ENCODE data around the gene EHMT1.

Gene EHMT1

DNA sequence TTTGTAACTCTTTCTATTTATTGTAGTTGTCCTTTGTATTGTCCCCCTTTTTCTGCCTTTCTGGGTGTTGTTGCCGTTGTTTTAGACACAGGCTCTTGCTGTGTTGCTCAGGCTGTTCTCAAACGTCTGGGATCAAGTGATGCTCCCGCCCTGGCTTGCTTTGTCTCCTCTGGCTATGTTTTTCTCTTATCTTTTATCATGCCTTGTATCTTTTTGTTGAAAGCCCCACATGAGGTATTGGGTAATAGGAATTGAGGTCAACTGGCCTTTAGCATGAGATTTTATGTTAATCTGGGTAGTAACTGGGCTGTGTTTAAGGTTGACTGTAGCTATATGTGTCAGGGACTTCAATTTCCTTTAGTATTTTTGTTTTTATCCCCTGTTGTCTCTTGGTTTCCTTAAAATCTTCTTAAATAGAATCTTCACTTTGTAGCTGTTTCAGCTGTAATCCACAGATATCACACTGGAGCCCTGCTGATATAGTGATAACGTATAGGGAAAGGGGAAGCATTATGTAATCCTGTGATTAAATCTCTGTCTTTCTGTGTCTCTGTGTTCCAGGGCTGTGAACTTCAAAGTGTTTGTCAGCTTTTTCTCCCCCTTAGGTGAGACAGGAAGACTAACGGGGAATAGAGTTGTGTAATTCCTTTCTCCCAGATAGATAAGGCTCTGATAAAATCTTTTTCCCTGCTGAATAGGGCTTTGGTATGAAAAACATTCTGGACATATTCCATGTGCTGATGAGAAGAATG, 232.9 kb downstream of the EHMT1 start:
- no peaks in the 10 kb centered on the region for H3K27me3 ChIP-seq (ENCODE audit: insufficient read depth, low read depth, severe bottlenecking)
- no peak overlapping the region for H3K27ac ChIP-seq
- peaks cover 5% of the 10 kb centered on the region for H3K9me3 ChIP-seq (ENCODE audit: severe bottlenecking)
- no peaks in the 10 kb centered on the region for H3K36me3 ChIP-seq
- no peak overlapping the region for H3K4me3 ChIP-seq (ENCODE audit: low read depth, low read length)
- TF ChIP-seq, protein P1, sequence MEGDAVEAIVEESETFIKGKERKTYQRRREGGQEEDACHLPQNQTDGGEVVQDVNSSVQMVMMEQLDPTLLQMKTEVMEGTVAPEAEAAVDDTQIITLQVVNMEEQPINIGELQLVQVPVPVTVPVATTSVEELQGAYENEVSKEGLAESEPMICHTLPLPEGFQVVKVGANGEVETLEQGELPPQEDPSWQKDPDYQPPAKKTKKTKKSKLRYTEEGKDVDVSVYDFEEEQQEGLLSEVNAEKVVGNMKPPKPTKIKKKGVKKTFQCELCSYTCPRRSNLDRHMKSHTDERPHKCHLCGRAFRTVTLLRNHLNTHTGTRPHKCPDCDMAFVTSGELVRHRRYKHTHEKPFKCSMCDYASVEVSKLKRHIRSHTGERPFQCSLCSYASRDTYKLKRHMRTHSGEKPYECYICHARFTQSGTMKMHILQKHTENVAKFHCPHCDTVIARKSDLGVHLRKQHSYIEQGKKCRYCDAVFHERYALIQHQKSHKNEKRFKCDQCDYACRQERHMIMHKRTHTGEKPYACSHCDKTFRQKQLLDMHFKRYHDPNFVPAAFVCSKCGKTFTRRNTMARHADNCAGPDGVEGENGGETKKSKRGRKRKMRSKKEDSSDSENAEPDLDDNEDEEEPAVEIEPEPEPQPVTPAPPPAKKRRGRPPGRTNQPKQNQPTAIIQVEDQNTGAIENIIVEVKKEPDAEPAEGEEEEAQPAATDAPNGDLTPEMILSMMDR (IDR thresholded peaks at IDR 0.05; ENCODE audit: low read depth, low read length), result no peak
- DNase-seq, result no peak

DNA sequence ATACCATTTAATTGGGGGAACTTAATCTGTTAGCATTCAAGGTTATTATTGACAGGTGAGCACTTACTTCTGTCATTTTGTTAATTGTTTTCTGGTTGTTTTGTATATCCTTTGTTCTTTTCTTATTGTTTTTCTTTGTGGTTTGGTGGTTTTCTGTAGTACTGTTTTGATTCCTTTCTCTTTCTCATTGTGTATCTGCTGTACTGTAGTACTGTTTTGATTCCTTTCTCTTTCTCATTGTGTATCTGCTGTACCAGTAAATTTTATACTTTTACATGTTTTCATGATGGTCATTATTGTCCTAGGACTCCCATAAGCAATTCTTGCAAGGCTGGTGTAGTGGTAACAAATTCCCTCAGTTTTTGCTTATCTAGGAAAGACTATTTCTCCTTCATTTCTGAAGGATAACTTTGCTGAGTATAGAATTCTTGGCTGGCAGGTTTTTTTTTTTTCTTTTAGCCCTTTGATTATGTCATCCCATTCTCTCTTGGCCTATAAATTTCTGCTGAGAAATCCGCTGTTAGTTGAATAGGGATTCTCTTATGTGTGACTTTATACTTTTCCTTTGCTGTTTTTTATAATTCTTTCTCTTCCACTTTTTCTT, 234.7 kb downstream of the EHMT1 start:
- no peak for DNase-seq
- peaks cover 7% of the 10 kb centered on the region for H3K9me3 ChIP-seq (ENCODE audit: severe bottlenecking)
- H3K4me3 ChIP-seq (ENCODE audit: low read depth, low read length), result no peak overlapping the region
- H3K27me3 ChIP-seq (ENCODE audit: insufficient read depth, low read depth, severe bottlenecking), result no peaks in the 10 kb centered on the region
- TF ChIP-seq, protein P1 (IDR thresholded peaks at IDR 0.05; ENCODE audit: low read depth, low read length), result no peak
- no peak overlapping the region for H3K27ac ChIP-seq
- H3K36me3 ChIP-seq, result no peaks in the 10 kb centered on the region

DNA sequence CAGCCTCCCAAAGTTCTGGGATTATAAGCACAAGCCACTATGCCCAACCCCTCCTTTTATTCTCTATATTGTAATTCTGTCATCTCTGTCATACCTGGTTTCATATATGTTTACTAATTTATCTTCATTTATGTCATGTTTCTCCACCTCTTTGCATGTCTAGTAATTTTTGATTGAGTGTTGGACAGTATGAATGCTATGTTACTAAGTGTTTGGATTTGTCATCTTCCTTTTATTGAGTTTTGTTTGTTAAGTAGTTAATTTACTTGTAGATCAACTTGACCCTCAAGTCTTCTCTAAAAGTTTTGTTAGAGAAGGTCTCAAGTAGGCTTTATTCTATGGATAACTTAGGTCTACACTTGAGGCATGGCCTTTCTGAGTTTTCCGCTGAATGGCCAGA, 241.6 kb downstream of the EHMT1 start:
- TF ChIP-seq, protein P1 (IDR thresholded peaks at IDR 0.05; ENCODE audit: low read depth, low read length), result no peak
- Histone ChIP-seq H3K27ac (no peak overlapping the region), H3K36me3 (no peaks in the 10 kb centered on the region), H3K27me3 (ENCODE audit: insufficient read depth, low read depth, severe bottlenecking) (no peaks in the 10 kb centered on the region), H3K4me3 (ENCODE audit: low read depth, low read length) (no peak overlapping the region), H3K9me3 (ENCODE audit: severe bottlenecking) (peaks cover 7% of the 10 kb centered on the region)
- no peak for DNase-seq

DNA sequence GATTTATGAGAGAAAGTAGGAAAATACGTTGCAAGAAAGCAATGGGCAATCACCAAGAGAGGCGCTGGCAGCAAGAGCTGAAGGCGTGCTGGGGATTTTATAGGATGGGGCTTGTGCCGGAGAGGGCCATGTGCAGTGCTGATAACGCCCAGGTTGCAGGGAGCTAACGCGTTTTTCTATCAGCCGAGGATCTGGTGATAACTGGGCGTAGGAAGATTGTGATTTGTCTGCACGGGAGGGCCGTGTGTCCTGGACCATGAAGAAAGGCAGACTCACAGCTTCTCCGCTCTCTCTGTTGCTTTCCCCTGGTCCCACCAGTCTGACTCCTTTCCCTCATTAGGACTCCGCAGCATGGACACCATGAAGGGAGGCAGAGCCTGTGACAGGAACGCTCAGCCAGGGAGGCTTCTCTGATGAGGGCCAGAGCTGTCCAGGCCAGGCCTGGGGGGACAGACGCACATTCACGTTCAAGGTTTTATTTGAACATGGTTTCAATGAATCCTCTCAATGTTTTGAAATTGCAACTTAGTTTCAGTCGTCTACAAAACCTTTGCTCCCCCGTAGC, 246.9 kb downstream of the EHMT1 start:
- Histone ChIP-seq H3K27ac (no peak overlapping the region), H3K9me3 (ENCODE audit: severe bottlenecking) (no peaks in the 10 kb centered on the region), H3K36me3 (no peaks in the 10 kb centered on the region), H3K4me3 (ENCODE audit: low read depth, low read length) (no peak overlapping the region), H3K27me3 (ENCODE audit: insufficient read depth, low read depth, severe bottlenecking) (no peaks in the 10 kb centered on the region)
- no peak for DNase-seq
- TF ChIP-seq, protein P1 (IDR thresholded peaks at IDR 0.05; ENCODE audit: low read depth, low read length), result no peak

DNA sequence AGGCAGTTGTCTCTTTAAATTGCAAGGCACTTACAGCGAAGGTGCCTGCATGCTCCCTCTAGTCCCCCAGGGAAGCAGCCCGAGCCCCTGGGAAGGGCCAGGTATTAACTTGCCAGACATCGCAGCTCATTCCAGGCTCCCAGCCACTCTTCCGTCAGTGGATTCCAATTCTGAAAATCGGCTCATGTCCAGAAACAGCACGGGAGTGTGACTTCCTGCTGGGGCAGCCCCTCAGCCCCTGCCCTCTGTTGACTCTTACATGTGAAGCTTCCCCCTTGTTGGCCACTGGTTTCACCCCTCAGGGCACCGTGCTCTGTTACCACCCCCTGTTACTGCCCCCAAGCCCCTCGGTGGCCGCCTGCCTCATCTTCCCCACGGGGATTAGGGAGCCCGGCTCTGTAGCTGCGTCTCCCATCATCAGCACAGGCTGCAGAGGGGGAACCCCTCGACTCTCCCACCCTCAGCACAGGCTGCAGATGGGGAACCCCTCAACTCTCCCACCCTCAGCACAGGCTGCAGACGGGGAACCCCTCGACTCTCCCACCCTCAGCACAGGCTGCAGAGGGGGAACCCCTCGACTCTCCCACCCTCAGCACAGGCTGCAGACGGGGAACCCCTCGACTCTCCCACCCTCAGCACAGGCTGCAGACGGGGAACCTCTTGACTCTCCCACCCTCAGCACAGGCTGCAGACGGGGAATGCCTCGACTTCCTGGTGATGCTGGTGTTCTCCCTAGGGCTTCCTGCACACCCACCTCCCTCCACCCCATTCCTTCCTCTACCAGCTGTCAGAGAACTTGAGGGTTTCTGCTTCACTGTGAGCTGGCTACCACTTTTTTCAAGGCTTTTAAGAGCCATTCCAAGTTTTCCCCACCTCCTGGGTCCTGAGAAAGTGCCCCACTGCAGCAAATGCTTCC, 247.7 kb downstream of the EHMT1 start:
- no peak for DNase-seq
- Histone ChIP-seq H3K27ac (no peak overlapping the region), H3K36me3 (no peaks in the 10 kb centered on the region), H3K9me3 (ENCODE audit: severe bottlenecking) (no peaks in the 10 kb centered on the region), H3K27me3 (ENCODE audit: insufficient read depth, low read depth, severe bottlenecking) (no peaks in the 10 kb centered on the region), H3K4me3 (ENCODE audit: low read depth, low read length) (no peak overlapping the region)
- TF ChIP-seq, protein P1 (IDR thresholded peaks at IDR 0.05; ENCODE audit: low read depth, low read length), result no peak
